HCT116 (cell line): Measurements from ENCODE around the gene TVP23A. TPM values are rescaled to one million over a fixed set of nuclear protein-coding genes. Genes with fewer than 3 reads are reported as not detected.

Experiments
- ATAC-seq: fragments of 200-7000 bp; cut with Tn5 transposase; 2 replicates; pipeline ENCODE4 v1.9.1; 2020; ENCODE audit warnings: mild to moderate bottlenecking, moderate library complexity
- BruUV-seq: library from RNA; stranded (reverse); fragments of 400-500 nt; replicated peaks from 2 replicates; lab custom pipeline; 2021; lab: Mats Ljungman, UMichigan
- CTCF ChIA-PET: fragments of 300-600 bp; sonication (Branson Sonifier 250); formaldehyde crosslinking; loops from one replicate; lab custom pipeline; 2021; ENCODE audit warnings: antibody characterized with exemption; lab: Charles Lee
- POLR2A ChIA-PET: fragments of 300-600, 350-600 bp; sonication (Branson Sonifier 250); formaldehyde crosslinking; loops from one replicate; lab custom pipeline; 2021; ENCODE audit warnings: antibody characterized with exemption; lab: Charles Lee
- RAD21 ChIA-PET, 2 experiments: fragments of 300-600 bp; sonication (Branson Sonifier 250); formaldehyde crosslinking; loops; one replicate each; lab custom pipeline; 2023; ENCODE audit warnings: low total read pairs in 2 of 2; ENCODE audit not compliant: uncharacterized antibody in 2 of 2, unreplicated experiment in 2 of 2, low non-redundant PET in 1 of 2; lab: Charles Lee
- DNase-seq: peaks from one replicate; pipeline ENCODE4 v3.0.0-alpha.2; 2010; ENCODE audit warnings: low read depth, low spot score
- H2AFZ ChIP-seq: fragments of 200-600 bp; shearing (Covaris generic), sonication (generic); 2 replicates; pipeline ENCODE4 v1.6.1; 2017; ENCODE audit warnings: low read depth, mixed run types, mixed read lengths, antibody characterized with exemption, low read length; ENCODE audit not compliant: poor library complexity, severe bottlenecking
- H3K27ac ChIP-seq: 2 replicates; pipeline ENCODE4 v1.5.1; 2012; ENCODE audit warnings: low read depth, low read length
- H3K27me3 ChIP-seq: fragments of 200-600 bp; sonication (generic); 2 replicates; pipeline ENCODE4 v1.6.1; 2016; ENCODE audit warnings: mixed run types, low read length, mixed read lengths; ENCODE audit not compliant: insufficient read depth
- H3K36me3 ChIP-seq, 2 experiments: fragments of 200-500 bp in 1 of 2; fragments of 200-600 bp in 1 of 2; sonication (Bioruptor generic) in 1 of 2; sonication (generic) in 1 of 2; 2 replicates each; pipeline versions ENCODE4 v1.5.1 to v1.6.1; 2014 to 2016; ENCODE audit warnings: low read length in 2 of 2, inconsistent platforms in 1 of 2, mixed read lengths in 1 of 2, mixed run types in 1 of 2; ENCODE audit not compliant: insufficient read depth in 2 of 2, control insufficient read depth in 1 of 2
- H3K4me1 ChIP-seq, 2 experiments: fragments of 200-600 bp in 1 of 2; sonication (generic) in 1 of 2; 2 replicates each; pipeline versions ENCODE4 v1.5.1 to v1.6.1; 2012 to 2017; ENCODE audit warnings: low read length in 2 of 2, inconsistent platforms in 1 of 2, mild to moderate bottlenecking in 1 of 2, mixed read lengths in 1 of 2, mixed run types in 1 of 2, moderate library complexity in 1 of 2; ENCODE audit not compliant: insufficient read depth in 2 of 2, control insufficient read depth in 1 of 2
- H3K4me2 ChIP-seq: fragments of 200-600 bp; sonication (generic); 2 replicates; pipeline ENCODE4 v1.6.1; 2017; ENCODE audit warnings: mixed run types, low read length, mixed read lengths
- H3K4me3 ChIP-seq, 2 experiments: fragments of 200-600 bp in 1 of 2; sonication (generic) in 1 of 2; replicated peaks in 1 of 2; 2 replicates each; pipeline ENCODE4 v1.5.1; 2011 to 2016; ENCODE audit warnings: low read length in 2 of 2, control low read depth in 1 of 2, low read depth in 1 of 2, mild to moderate bottlenecking in 1 of 2, mixed read lengths in 1 of 2, mixed run types in 1 of 2
- H3K79me2 ChIP-seq: fragments of 200-600 bp; sonication (generic); 2 replicates; pipeline ENCODE4 v1.6.1; 2017; ENCODE audit warnings: mild to moderate bottlenecking, mixed run types, low read length, moderate library complexity, mixed read lengths; ENCODE audit not compliant: insufficient read depth
- H3K9ac ChIP-seq: fragments of 200-600 bp; sonication (generic); 2 replicates; pipeline ENCODE4 v1.6.1; 2016; ENCODE audit warnings: low read length, mixed read lengths
- H3K9me2 ChIP-seq: fragments of 200-600 bp; sonication (generic), shearing (Covaris generic); 2 replicates; pipeline ENCODE4 v1.6.1; 2017; ENCODE audit warnings: mixed run types, mild to moderate bottlenecking, moderate library complexity; ENCODE audit not compliant: insufficient read depth
- H3K9me3 ChIP-seq, 2 experiments: fragments of 200-500 bp in 1 of 2; fragments of 200-600 bp in 1 of 2; sonication (Bioruptor generic) in 1 of 2; sonication (generic) in 1 of 2; 2 replicates each; pipeline ENCODE4 v1.6.1; 2014 to 2017; ENCODE audit warnings: low read length in 2 of 2, mixed read lengths in 2 of 2, inconsistent platforms in 1 of 2, low read depth in 1 of 2, mild to moderate bottlenecking in 1 of 2, mixed run types in 1 of 2, moderate library complexity in 1 of 2; ENCODE audit not compliant: control insufficient read depth in 1 of 2, insufficient read depth in 1 of 2
- H4K20me1 ChIP-seq: fragments of 200-600 bp; sonication (generic), shearing (Covaris generic); 2 replicates; pipeline ENCODE4 v1.6.1; 2017; ENCODE audit warnings: mixed run types, mild to moderate bottlenecking, moderate library complexity; ENCODE audit not compliant: insufficient read depth
- ATF3 ChIP-seq: IDR thresholded peaks from 2 replicates; pipeline ENCODE4 v1.6.1; 2012
- CBX3 ChIP-seq: IDR thresholded peaks from 2 replicates; pipeline ENCODE4 v1.6.1; 2012; ENCODE audit warnings: low read depth
- CEBPB ChIP-seq: IDR thresholded peaks from 2 replicates; pipeline ENCODE4 v1.6.1; 2012; ENCODE audit warnings: low read depth
- EGR1 ChIP-seq: IDR thresholded peaks from 2 replicates; pipeline ENCODE4 v1.6.1; 2012; ENCODE audit warnings: low read depth
- ELF1 ChIP-seq: IDR thresholded peaks from 2 replicates; pipeline ENCODE4 v1.6.1; 2012; ENCODE audit warnings: low read depth, borderline replicate concordance
- EZH2phosphoT487 ChIP-seq: fragments of 200-600 bp; IDR thresholded peaks from 2 replicates; pipeline ENCODE4 v1.6.1; 2018; ENCODE audit warnings: antibody characterized with exemption, borderline replicate concordance
- FOSL1 ChIP-seq: IDR thresholded peaks from 2 replicates; pipeline ENCODE4 v1.6.1; 2012; ENCODE audit warnings: low read depth
- MAX ChIP-seq: IDR thresholded peaks from 2 replicates; pipeline ENCODE4 v1.6.1; 2012
- RAD21 ChIP-seq: IDR thresholded peaks from 2 replicates; pipeline ENCODE4 v1.6.1; 2012; ENCODE audit warnings: low read depth, mild to moderate bottlenecking
- REST ChIP-seq: IDR thresholded peaks from 2 replicates; pipeline ENCODE4 v1.6.1; 2012; ENCODE audit warnings: low read depth
- SIN3A ChIP-seq: IDR thresholded peaks from 2 replicates; pipeline ENCODE4 v1.6.1; 2012; ENCODE audit warnings: low read depth
- TCF7L2 ChIP-seq: IDR thresholded peaks from 2 replicates; pipeline ENCODE4 v1.7.0; 2011; ENCODE audit warnings: borderline replicate concordance, inconsistent platforms; ENCODE audit not compliant: insufficient read depth, insufficient read length; ENCODE audit errors: extremely low read depth
- ZBTB33 ChIP-seq: IDR thresholded peaks from 2 replicates; pipeline ENCODE4 v1.6.1; 2011; ENCODE audit warnings: mild to moderate bottlenecking, low read length, moderate library complexity; ENCODE audit not compliant: insufficient replicate concordance; ENCODE audit errors: extremely low read depth
- ZFX ChIP-seq: fragments of 450-650 bp; IDR thresholded peaks from 2 replicates; pipeline ENCODE4 v1.6.1; 2017
- intact Hi-C: fragments of 100-400 bp; cut with micrococcal nuclease; formaldehyde crosslinking; loops from 2 replicates; pipeline ENCODE4 v1.10.0; 2022
- total RNA-seq: library from RNA; stranded (reverse); gene quantifications from one replicate; pipeline ENCODE4 v1.2.1, GENCODE V29; 2021; ENCODE audit not compliant: unreplicated experiment

Gene TVP23A
- total RNA-seq, 1 experiment from 2014 or later = not detected

- no peaks in the 10 kb centered on the region for H4K20me1 ChIP-seq
- intact Hi-C loops = no loop called here
Measured at GRCh38 chr16:10847176-10847575, 28.6 kb upstream of the TVP23A start.

More at GRCh38 chr16:10847176-10847575, 28.6 kb upstream of the TVP23A start:
- no peak overlapping the region for H3K4me2 ChIP-seq
- POLR2A ChIA-PET = no interaction called here
- no peaks in the 10 kb centered on the region for H3K36me3 ChIP-seq
- no peaks in the 10 kb centered on the region for H3K79me2 ChIP-seq
- TF ChIP-seq CEBPB (no peak), EGR1 (no peak), ZFX (no peak), CBX3 (no peak), MAX (no peak), ELF1 (no peak), SIN3A (no peak), TCF7L2 (no peak), ZBTB33 (no peak), FOSL1 (no peak), ATF3 (no peak), RAD21 (no peak), REST (no peak), EZH2phosphoT487 (no peak)
- no peak for ATAC-seq
- no peaks in the 10 kb centered on the region for H3K9me3 ChIP-seq
- CTCF ChIA-PET = no interaction called here
- H3K27ac ChIP-seq = no peak overlapping the region
- H3K27me3 ChIP-seq = peaks cover 3% of the 10 kb centered on the region
- H3K4me3 ChIP-seq = no peak overlapping the region
- RAD21 ChIA-PET = no interaction called here
- no peaks in the 10 kb centered on the region for H3K9me2 ChIP-seq
- H3K4me1 ChIP-seq = no peaks in the 10 kb centered on the region
- no TSS peak for BruUV-seq
- H3K9ac ChIP-seq = no peak overlapping the region
- H2AFZ ChIP-seq = no peak overlapping the region
- DNase-seq = no peak
